Kidney (tissue), 14 donors: ENCODE measurements around the gene CYP2A13. TPM values are rescaled to one million over a fixed set of nuclear protein-coding genes. Genes with fewer than 3 reads are reported as not detected.
"Not testable (repeated sequence)": the region's sequence is repeated elsewhere in the genome, so short reads cannot be mapped to it uniquely, and the experiment has no call there.

Source experiments
- DNase-seq, 5 donors: peaks; one replicate each; pipeline ENCODE4 v3.0.0-alpha.2; 2013 to 2020
- FAIRE-seq: peaks from 2 replicates; lab custom pipeline; 2012; peaks lifted over from hg19 to GRCh38; lab: Jason Lieb, UNC
- H3K27ac ChIP-seq, 2 donors: one replicate each; pipeline ENCODE4 v1.7.0; 2013; ENCODE audit warnings: low read depth in 2 of 2, low read length in 2 of 2, inconsistent platforms in 1 of 2
- H3K27me3 ChIP-seq: one replicate; pipeline ENCODE4 v1.7.1; 2013; ENCODE audit warnings: low read length, inconsistent platforms; ENCODE audit not compliant: control insufficient read depth, insufficient read depth
- H3K36me3 ChIP-seq, 3 donors: one replicate each; pipeline versions ENCODE4 v1.7.0 to v1.7.1; 2013; ENCODE audit warnings: low read length in 3 of 3, control low read depth in 1 of 3, inconsistent platforms in 1 of 3; ENCODE audit not compliant: insufficient read depth in 3 of 3, control insufficient read depth in 2 of 3
- H3K4me1 ChIP-seq, 3 donors: one replicate each; pipeline versions ENCODE4 v1.7.0 to v1.7.1; 2013; ENCODE audit warnings: low read length in 3 of 3, inconsistent platforms in 1 of 3, low read depth in 1 of 3; ENCODE audit not compliant: control insufficient read depth in 2 of 3, insufficient read depth in 2 of 3
- H3K4me3 ChIP-seq, 3 donors: one replicate each; pipeline versions ENCODE4 v1.7.0 to v1.8.1; 2013; ENCODE audit warnings: low read length in 3 of 3, control low read depth in 1 of 3, inconsistent platforms in 1 of 3
- H3K9ac ChIP-seq, 3 donors: one replicate each; pipeline versions ENCODE4 v1.7.0 to v1.7.1; 2013; ENCODE audit warnings: low read length in 3 of 3, control low read depth in 1 of 3, inconsistent platforms in 1 of 3
- H3K9me3 ChIP-seq, 3 donors: one replicate each; pipeline versions ENCODE4 v1.7.0 to v1.7.1; 2013; ENCODE audit warnings: low read length in 3 of 3, control low read depth in 1 of 3, inconsistent platforms in 1 of 3; ENCODE audit not compliant: control insufficient read depth in 2 of 3, insufficient read depth in 1 of 3
- intact Hi-C: fragments of 100-400 bp; cut with DNase I; formaldehyde crosslinking; loops from one replicate; pipeline ENCODE4 v1.11.1; 2022
- polyA plus RNA-seq: library from polyadenylated mRNA; stranded (reverse); fragments of 350-450 nt; fragmentation: Illumina TruSeq; extraction: RNeasy Lipid Tissue Mini Kit (QIAGEN cat#74804); gene quantifications from one replicate; pipeline ENCODE4 v1.2.3, GENCODE V29; 2014; ENCODE audit warnings: low read depth, low replicate concordance; ENCODE audit not compliant: insufficient read depth
- total RNA-seq: library from RNA; stranded (reverse); fragmentation: NEBNext Ultra II Directional; extraction: Animal tissue kit (Norgen Biotek cat#: 25700); gene quantifications from one replicate; pipeline ENCODE4 v1.2.1, GENCODE V29; 2021
- TF ChIP-seq, protein P1 (sequence below): IDR thresholded peaks from 3 replicates; pipeline ENCODE4 v1.5.1; 2012; ENCODE audit warnings: mild to moderate bottlenecking, moderate library complexity, borderline replicate concordance; ENCODE audit not compliant: insufficient read depth; ENCODE audit errors: extremely low read depth
- donor health status: control.
- donor health status: control.
- donor health status: control.
- donor health status: control.
- donor health status: control.
- donor health status: DM: yes; HTN: yes; CAD: no.
- donor health status: Normal renal cell carcinoma (clear cell type).

The CYP2A13 gene
- total and polyA plus RNA-seq, 2 donors from 2014 or later, result not detected

DNA sequence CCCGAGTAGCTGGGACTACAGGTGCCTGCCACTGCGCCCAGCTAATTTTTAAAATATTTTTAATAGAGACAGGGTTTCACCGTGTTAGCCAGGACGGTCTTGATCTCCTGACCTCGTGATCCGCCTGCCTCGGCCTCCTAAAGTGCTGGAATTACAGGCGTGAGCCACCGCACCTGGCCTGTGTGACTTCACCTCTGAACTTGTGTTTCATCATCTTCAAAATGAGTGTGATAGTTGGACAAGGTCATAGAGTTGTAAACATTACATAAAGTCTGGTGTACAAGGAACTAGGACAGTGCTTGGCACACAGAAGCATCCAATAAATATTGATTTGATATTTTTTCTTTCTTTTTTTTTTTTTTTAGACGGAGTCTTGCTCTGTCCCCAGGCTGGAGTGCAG, 34.9 kb upstream of the CYP2A13 start:
- H3K27ac ChIP-seq, H3K9me3 ChIP-seq, H3K9ac ChIP-seq, H3K36me3 ChIP-seq, H3K4me1 ChIP-seq, FAIRE-seq, H3K27me3 ChIP-seq, H3K4me3 ChIP-seq, DNase-seq, intact Hi-C loops: not testable (repeated sequence)

DNA sequence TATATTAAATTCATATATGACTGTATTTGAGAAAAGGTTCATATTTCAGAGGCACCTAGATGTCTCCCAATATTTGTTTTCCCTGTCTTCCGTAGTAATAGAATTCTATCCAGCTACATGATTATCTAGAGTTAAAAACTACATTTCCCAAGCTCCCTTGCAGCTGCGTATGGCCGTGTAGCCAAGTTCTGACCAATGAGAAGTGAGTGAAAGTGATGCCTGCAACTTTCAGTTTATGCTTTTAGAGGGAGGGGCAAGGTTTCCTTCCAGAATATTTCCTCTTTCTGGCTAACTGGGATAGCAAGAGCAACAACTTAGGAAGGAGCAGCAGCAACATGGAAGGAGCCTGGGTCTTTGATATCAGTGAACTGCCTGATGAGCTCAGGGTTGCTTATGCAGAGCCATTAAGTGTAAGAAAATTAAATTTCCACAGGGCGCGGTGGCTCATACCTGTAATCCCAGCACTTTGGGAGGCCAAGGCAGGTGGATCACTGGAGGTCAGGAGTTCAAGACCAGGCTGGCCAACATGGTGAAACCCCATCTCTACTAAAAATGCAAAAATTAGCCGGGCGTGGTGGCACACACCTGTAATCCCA, 23.2 kb upstream of the CYP2A13 start:
- Histone ChIP-seq H3K27ac (no peak overlapping the region), H3K9ac (no peak overlapping the region), H3K4me1 (no peaks in the 10 kb centered on the region), H3K9me3 (no peaks in the 10 kb centered on the region), H3K4me3 (no peak overlapping the region), H3K36me3 (no peaks in the 10 kb centered on the region), H3K27me3 (no peaks in the 10 kb centered on the region)
- DNase-seq (peak in 2 of 5 donors; percentile 2 to 6), FAIRE-seq (no peak)
- TF ChIP-seq, protein P1, sequence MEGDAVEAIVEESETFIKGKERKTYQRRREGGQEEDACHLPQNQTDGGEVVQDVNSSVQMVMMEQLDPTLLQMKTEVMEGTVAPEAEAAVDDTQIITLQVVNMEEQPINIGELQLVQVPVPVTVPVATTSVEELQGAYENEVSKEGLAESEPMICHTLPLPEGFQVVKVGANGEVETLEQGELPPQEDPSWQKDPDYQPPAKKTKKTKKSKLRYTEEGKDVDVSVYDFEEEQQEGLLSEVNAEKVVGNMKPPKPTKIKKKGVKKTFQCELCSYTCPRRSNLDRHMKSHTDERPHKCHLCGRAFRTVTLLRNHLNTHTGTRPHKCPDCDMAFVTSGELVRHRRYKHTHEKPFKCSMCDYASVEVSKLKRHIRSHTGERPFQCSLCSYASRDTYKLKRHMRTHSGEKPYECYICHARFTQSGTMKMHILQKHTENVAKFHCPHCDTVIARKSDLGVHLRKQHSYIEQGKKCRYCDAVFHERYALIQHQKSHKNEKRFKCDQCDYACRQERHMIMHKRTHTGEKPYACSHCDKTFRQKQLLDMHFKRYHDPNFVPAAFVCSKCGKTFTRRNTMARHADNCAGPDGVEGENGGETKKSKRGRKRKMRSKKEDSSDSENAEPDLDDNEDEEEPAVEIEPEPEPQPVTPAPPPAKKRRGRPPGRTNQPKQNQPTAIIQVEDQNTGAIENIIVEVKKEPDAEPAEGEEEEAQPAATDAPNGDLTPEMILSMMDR, result no peak
- intact Hi-C loops, result no loop called here

DNA sequence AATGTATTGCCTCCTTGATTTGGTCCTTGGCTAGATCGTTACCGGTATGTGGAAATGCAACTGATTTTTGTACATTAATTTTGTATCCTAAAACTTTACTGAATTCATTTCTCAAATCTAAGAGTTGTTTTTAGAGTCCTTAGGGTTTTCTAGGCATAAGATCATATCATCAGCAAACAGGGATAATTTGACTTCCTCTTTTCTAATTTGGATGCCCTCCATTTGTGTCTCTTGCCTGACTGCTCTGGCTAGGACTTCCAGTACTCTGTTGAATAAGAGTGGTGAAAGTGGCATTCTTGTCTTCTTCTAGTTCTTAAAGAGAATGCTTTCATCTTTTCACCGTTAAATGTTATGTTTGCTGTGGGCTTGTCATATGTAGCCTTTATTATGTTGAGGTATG, 12.0 kb upstream of the CYP2A13 start:
- Histone ChIP-seq H3K36me3 (no peaks in the 10 kb centered on the region), H3K27me3 (no peaks in the 10 kb centered on the region), H3K27ac (no peak overlapping the region), H3K9ac (no peak overlapping the region), H3K4me3 (no peak overlapping the region), H3K9me3 (peaks cover 0 to 3% (median 2%) of the 10 kb centered on the region in 3 donors), H3K4me1 (no peaks in the 10 kb centered on the region)
- FAIRE-seq (no peak), DNase-seq (no peak)
- TF ChIP-seq, protein P1, result no peak
- intact Hi-C loops, result no loop called here

DNA sequence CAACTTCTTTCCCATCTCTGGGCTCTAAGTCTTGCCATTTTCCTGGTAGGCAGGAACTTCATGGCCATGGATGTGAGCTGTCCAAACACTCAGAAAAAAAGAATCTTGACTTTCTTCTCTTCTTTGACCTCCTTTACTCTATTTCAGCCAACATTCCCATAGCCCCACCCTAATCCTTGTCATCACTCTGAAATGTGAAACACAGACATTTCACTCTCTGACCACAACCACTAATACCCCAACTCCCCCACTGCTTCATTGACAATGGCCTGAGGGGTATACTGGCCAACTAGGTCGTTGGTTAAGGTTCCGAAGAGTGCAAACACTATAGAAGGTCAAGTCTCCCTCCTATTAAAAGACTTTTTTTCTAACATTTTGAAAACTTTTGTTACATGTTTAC, 4.7 kb upstream of the CYP2A13 start:
- DNase-seq (no peak), FAIRE-seq (no peak)

More for the DNA sequence above, 4.7 kb upstream of the CYP2A13 start:
- no peaks in the 10 kb centered on the region for H3K27me3 ChIP-seq
- H3K4me3 ChIP-seq, result no peak overlapping the region
- H3K9me3 ChIP-seq, result peaks cover 0 to 3% (median 2%) of the 10 kb centered on the region in 3 donors
- TF ChIP-seq, protein P1, result no peak
- H3K36me3 ChIP-seq, result no peaks in the 10 kb centered on the region
- intact Hi-C loops, result no loop called here
- H3K4me1 ChIP-seq, result no peaks in the 10 kb centered on the region
- H3K27ac ChIP-seq, result no peak overlapping the region
- H3K9ac ChIP-seq, result no peak overlapping the region
